CD4-positive, CD25-positive, alpha-beta regulatory T cell (primary cell): ENCODE measurements around the gene TRIM63. TPM values are rescaled to one million over a fixed set of nuclear protein-coding genes. Genes with fewer than 3 reads are reported as not detected.
A peak's percentile ranks its signal among the peaks of the same experiment; 100 is the strongest.

Source experiments
- ATAC-seq, 2 donors: fragments of 150-1000 bp; cut with Tn5 transposase; one replicate each; pipeline ENCODE4 v1.10.0; 2021; ENCODE audit warnings: low read depth in 2 of 2, moderate number of reproducible peaks in 2 of 2, moderate library complexity in 1 of 2
- DNase-seq, 3 donors: peaks; one replicate each; pipeline versions ENCODE4 v3.0.0 to v3.0.0-alpha.2; 2012 to 2022; ENCODE audit warnings: mixed read lengths in 1 of 3
- H3K27ac ChIP-seq: one replicate; pipeline ENCODE4 v1.7.0; 2013; ENCODE audit warnings: mild to moderate bottlenecking, low read length; ENCODE audit not compliant: insufficient read depth, poor library complexity, severe bottlenecking
- H3K27me3 ChIP-seq: one replicate; pipeline ENCODE4 v1.7.0; 2013; ENCODE audit warnings: low read length; ENCODE audit not compliant: control insufficient read depth, insufficient read depth
- H3K36me3 ChIP-seq: one replicate; pipeline ENCODE4 v1.7.0; 2013; ENCODE audit warnings: mild to moderate bottlenecking, low read length, moderate library complexity; ENCODE audit not compliant: control insufficient read depth, insufficient read depth
- H3K4me1 ChIP-seq: 2 replicates; pipeline ENCODE4 v1.7.0; 2013; ENCODE audit warnings: mild to moderate bottlenecking, low read length; ENCODE audit not compliant: insufficient read depth, control insufficient read depth, poor library complexity, severe bottlenecking
- H3K4me3 ChIP-seq: one replicate; pipeline ENCODE4 v1.7.0; 2013; ENCODE audit warnings: low read depth, mild to moderate bottlenecking, low read length, moderate library complexity
- H3K9me3 ChIP-seq, 2 experiments: 1 replicate in 1 of 2; 2 replicates in 1 of 2; pipeline ENCODE4 v1.7.0; 2013; ENCODE audit warnings: low read length in 2 of 2, mild to moderate bottlenecking in 1 of 2, moderate library complexity in 1 of 2; ENCODE audit not compliant: control insufficient read depth in 2 of 2
- H3K27ac Mint-ChIP-seq, 3 donors: one replicate each; pipeline ENCODE4 v1.8.0; 2020 to 2022; ENCODE audit warnings: mild to moderate bottlenecking in 3 of 3, mixed read lengths in 3 of 3, moderate library complexity in 2 of 3
- H3K27me3 Mint-ChIP-seq: one replicate; pipeline ENCODE4 v1.8.0; 2022; ENCODE audit warnings: mild to moderate bottlenecking, mixed read lengths
- H3K36me3 Mint-ChIP-seq: one replicate; pipeline ENCODE4 v1.8.0; 2020; ENCODE audit warnings: mixed read lengths
- H3K4me1 Mint-ChIP-seq, 4 donors: one replicate each; pipeline ENCODE4 v1.8.0; 2020 to 2022; ENCODE audit warnings: mixed read lengths in 4 of 4, mild to moderate bottlenecking in 1 of 4
- H3K4me3 Mint-ChIP-seq, 4 donors: one replicate each; pipeline ENCODE4 v1.8.0; 2020 to 2022; ENCODE audit warnings: mild to moderate bottlenecking in 4 of 4, mixed read lengths in 4 of 4, moderate library complexity in 3 of 4
- H3K9me3 Mint-ChIP-seq, 7 donors: one replicate each; pipeline ENCODE4 v1.8.0; 2020 to 2022; ENCODE audit warnings: mixed read lengths in 7 of 7, mild to moderate bottlenecking in 3 of 7, moderate library complexity in 2 of 7
- polyA plus RNA-seq, 4 donors: library from polyadenylated mRNA; unstranded; fragments of 300-500 nt; fragmentation: Illumina TruSeq; gene quantifications; one replicate each; pipeline ENCODE4 v1.2.3, GENCODE V29; 2021
- total RNA-seq: library from RNA; stranded (reverse); gene quantifications from one replicate; pipeline ENCODE4 v1.2.3, GENCODE V29; 2022

TRIM63 gene
- not detected for total RNA-seq
- not detected for polyA plus RNA-seq

- H3K9me3 Mint-ChIP-seq, result no peaks in the 10 kb centered on the region
- peaks cover 7% of the 10 kb centered on the region for H3K27me3 ChIP-seq
- no peak within 1 kb of the TSS for H3K4me3 ChIP-seq
- DNase-seq (no peak), ATAC-seq (no peak)
- H3K4me1 Mint-ChIP-seq, result no peaks in the 10 kb centered on the region
- no peak within 1 kb of the TSS for H3K4me3 Mint-ChIP-seq
- H3K27me3 Mint-ChIP-seq, result peaks cover 30% of the 10 kb centered on the region
- no peaks in the 10 kb centered on the region for H3K36me3 ChIP-seq
- H3K27ac Mint-ChIP-seq, result peak within 1 kb of the TSS in 1 of 3 donors; percentile 11
- H3K27ac ChIP-seq, result no peak within 1 kb of the TSS
- H3K36me3 Mint-ChIP-seq, result no peaks in the 10 kb centered on the region
- no peaks in the 10 kb centered on the region for H3K4me1 ChIP-seq
- no peaks in the 10 kb centered on the region for H3K9me3 ChIP-seq
These were observed at the start of gene TRIM63 for GRCh38 chr1:26067432-26067911. Gene TRIM63 (minus strand): TSS chr1:26067630. CDS start chr1:26067494, 136 bp downstream.

DNA sequence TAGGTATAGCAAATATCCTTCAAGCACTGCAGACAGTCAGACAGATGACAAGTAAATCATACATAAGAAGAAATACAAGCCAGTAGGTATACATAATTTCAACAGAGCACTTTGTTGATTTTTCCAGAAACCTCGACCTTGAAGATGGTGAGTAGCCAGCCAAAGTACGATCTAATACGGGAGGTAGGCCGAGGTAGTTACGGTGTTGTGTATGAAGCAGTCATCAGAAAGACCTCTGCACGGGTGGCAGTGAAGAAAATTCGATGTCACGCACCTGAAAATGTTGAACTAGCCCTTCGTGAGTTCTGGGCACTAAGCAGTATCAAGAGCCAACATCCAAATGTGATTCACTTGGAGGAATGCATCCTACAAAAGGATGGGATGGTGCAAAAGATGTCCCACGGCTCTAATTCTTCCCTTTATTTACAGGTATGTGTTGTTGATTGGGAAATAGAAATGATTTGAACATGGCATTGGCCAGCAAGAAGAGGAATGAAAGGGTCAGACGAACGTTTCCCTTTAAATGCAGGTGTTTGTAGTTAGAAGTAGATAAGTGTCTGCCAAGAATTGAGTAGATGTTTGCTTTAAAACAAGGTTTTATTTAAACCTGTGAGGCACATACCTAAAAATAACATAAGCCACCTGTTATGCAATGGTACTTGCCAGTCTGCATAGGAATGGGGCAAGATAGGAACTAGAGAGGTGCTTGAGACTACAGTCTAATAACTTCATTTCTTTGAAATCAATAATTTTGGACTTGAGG lies 46.9 kb upstream of the TRIM63 start:
- Histone ChIP-seq H3K36me3 (peaks cover 24% of the 10 kb centered on the region), H3K4me1 (peaks cover 30% of the 10 kb centered on the region), H3K4me3 (no peak overlapping the region), H3K27ac (no peak overlapping the region), H3K9me3 (no peaks in the 10 kb centered on the region), H3K27me3 (no peaks in the 10 kb centered on the region)
- Mint-ChIP-seq H3K4me1 (peaks cover 5 to 63% (median 29%) of the 10 kb centered on the region in 4 donors), H3K4me3 (peak overlapping the region; percentile 54 to 93 (median 68)), H3K27me3 (no peaks in the 10 kb centered on the region), H3K27ac (peak overlapping the region in 2 of 3 donors; percentile 37 to 69), H3K9me3 (no peaks in the 10 kb centered on the region), H3K36me3 (peaks cover 8% of the 10 kb centered on the region)
- no peak for DNase-seq
- ATAC-seq, result no peak

DNA sequence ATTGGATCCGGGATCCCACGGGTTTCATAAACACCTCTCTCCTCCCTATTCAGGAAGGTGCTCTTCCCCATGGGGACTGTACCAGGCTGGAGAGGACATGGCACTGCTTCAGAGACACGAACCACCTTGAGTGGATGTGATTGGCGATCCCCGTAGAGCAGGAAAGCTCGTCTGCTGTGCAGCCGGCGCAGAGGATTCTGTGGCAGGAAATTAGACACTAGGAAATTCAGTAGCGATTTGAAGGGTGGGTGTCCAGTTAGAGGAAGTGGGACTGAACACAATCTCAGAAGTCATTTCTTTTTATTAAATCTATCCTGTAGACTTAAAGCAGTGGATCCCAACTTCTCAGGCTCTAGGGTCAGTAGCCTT lies 45.0 kb upstream of the TRIM63 start:
- DNase-seq (peak in 2 of 3 donors; percentile 9 to 49), ATAC-seq (no peak)
- H3K36me3 ChIP-seq, result peaks cover 12% of the 10 kb centered on the region
- Mint-ChIP-seq H3K9me3 (no peaks in the 10 kb centered on the region), H3K27ac (peak overlapping the region; percentile 14 to 95 (median 91)), H3K4me1 (peaks cover 5 to 47% (median 23%) of the 10 kb centered on the region in 4 donors), H3K4me3 (peak overlapping the region; percentile 93 to 95 (median 94)), H3K27me3 (no peaks in the 10 kb centered on the region), H3K36me3 (peaks cover 8% of the 10 kb centered on the region)
- H3K4me1 ChIP-seq, result peaks cover 30% of the 10 kb centered on the region
- peak overlapping the region; percentile 88 for H3K4me3 ChIP-seq
- H3K27ac ChIP-seq, result peak overlapping the region; percentile 81
- H3K27me3 ChIP-seq, result no peaks in the 10 kb centered on the region
- H3K9me3 ChIP-seq, result no peaks in the 10 kb centered on the region

GRCh38 chr1:26111530-26112406 lies 44.3 kb upstream of the TRIM63 start, which contains the start of gene PDIK1L:
Gene PDIK1L (plus strand): TSS chr1:26111824. CDS start chr1:26114309, 2,485 bp downstream.
- peak within 1 kb of the TSS; percentile 81 for H3K27ac ChIP-seq
- H3K4me3 Mint-ChIP-seq, result peak within 1 kb of the TSS; percentile 93 to 96 (median 95)
- peak within 1 kb of the TSS; percentile 88 for H3K4me3 ChIP-seq
- H3K27ac Mint-ChIP-seq, result peak within 1 kb of the TSS; percentile 69 to 97 (median 97)
- no peaks in the 10 kb centered on the region for H3K9me3 Mint-ChIP-seq
- no peaks in the 10 kb centered on the region for H3K27me3 ChIP-seq
- peaks cover 30% of the 10 kb centered on the region for H3K4me1 ChIP-seq
- H3K9me3 ChIP-seq, result no peaks in the 10 kb centered on the region
- DNase-seq (peak; percentile 90 to 97 (median 94)), ATAC-seq (peak; percentile 88 to 89)
- H3K27me3 Mint-ChIP-seq, result no peaks in the 10 kb centered on the region
- H3K4me1 Mint-ChIP-seq, result peaks cover 5 to 44% (median 23%) of the 10 kb centered on the region in 4 donors
- H3K36me3 Mint-ChIP-seq, result peaks cover 8% of the 10 kb centered on the region
- peaks cover 12% of the 10 kb centered on the region for H3K36me3 ChIP-seq

DNA sequence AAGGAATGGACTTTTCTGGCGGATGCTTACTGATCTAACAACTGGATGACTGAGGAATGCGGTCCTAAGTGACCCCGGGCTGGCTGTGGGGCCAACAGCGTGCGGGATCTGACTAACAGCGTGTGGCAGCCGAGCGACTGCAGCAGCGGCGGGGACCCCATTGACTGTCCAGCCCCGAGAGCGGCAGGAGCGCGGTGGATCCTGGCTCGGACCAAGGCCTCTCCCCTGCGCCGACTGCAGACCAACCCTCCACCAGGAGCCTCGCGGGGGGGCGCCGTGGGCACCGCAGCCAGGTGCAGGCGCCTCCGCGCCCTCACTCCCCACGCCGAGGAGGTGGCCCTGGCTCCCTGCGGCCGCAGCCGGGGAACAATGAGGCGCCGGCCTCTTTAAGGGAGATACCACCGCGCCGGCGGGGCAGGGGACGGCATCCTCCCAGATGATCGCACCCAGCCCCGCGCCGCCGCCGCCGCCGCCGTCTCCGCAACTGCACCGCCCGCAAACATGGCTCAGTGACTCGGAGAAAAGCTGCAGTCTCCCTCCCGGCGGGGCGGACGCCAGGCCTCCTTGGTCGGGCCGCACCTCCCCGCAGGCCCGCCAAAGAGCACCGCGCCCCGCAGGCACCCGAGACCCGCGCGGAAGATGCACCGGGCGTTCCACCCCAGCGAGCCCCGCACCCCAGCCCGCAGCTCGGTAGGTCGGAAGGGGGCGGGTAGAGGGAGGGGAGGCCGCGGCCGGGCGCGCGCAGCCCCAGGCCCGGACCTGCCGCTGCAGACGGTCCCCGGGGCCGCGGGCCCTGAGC lies 43.5 kb upstream of the TRIM63 start:
- Mint-ChIP-seq H3K27ac (peak overlapping the region; percentile 69 to 97 (median 97)), H3K27me3 (no peaks in the 10 kb centered on the region), H3K4me3 (peak overlapping the region; percentile 85 to 96 (median 94)), H3K36me3 (peaks cover 8% of the 10 kb centered on the region), H3K4me1 (peaks cover 5 to 40% (median 23%) of the 10 kb centered on the region in 4 donors), H3K9me3 (no peaks in the 10 kb centered on the region)
- DNase-seq, result peak; percentile 74 to 89 (median 84)
- H3K9me3 ChIP-seq, result no peaks in the 10 kb centered on the region
- H3K27me3 ChIP-seq, result no peaks in the 10 kb centered on the region
- peak overlapping the region; percentile 81 for H3K27ac ChIP-seq
- H3K4me1 ChIP-seq, result peaks cover 30% of the 10 kb centered on the region
- peak; percentile 52 to 54 for ATAC-seq
- peak overlapping the region; percentile 76 for H3K4me3 ChIP-seq
- H3K36me3 ChIP-seq, result peaks cover 12% of the 10 kb centered on the region

GRCh38 chr1:26109229-26110164 lies 42.1 kb upstream of the TRIM63 start:
- H3K27me3 ChIP-seq, result no peaks in the 10 kb centered on the region
- Mint-ChIP-seq H3K36me3 (peaks cover 5% of the 10 kb centered on the region), H3K9me3 (no peaks in the 10 kb centered on the region), H3K4me3 (peak overlapping the region; percentile 85 to 96 (median 94)), H3K4me1 (peaks cover 5 to 39% (median 26%) of the 10 kb centered on the region in 4 donors), H3K27ac (peak overlapping the region; percentile 69 to 97 (median 97)), H3K27me3 (peaks cover 4% of the 10 kb centered on the region)
- no peak overlapping the region for H3K4me3 ChIP-seq
- H3K27ac ChIP-seq, result no peak overlapping the region
- H3K4me1 ChIP-seq, result peaks cover 30% of the 10 kb centered on the region
- ATAC-seq (no peak), DNase-seq (no peak)
- H3K9me3 ChIP-seq, result no peaks in the 10 kb centered on the region
- H3K36me3 ChIP-seq, result peaks cover 4% of the 10 kb centered on the region
